Mesothelial cell of epicardium (in vitro differentiated cells): ENCODE results near the gene TMEM198. TPM values are rescaled to one million over a fixed set of nuclear protein-coding genes. Genes with fewer than 3 reads are reported as not detected.

ENCODE experiments used
- DNase-seq, 2 experiments: peaks; one replicate each; pipeline ENCODE4 v3.0.0; 2021; ENCODE audit warnings: low spot score in 2 of 2; ENCODE audit not compliant: unreplicated experiment in 2 of 2
- H3K27ac Mint-ChIP-seq: 2 replicates; pipeline ENCODE4 v1.8.0; 2021; ENCODE audit warnings: mixed read lengths
- H3K27me3 Mint-ChIP-seq: 2 replicates; pipeline ENCODE4 v1.8.0; 2021; ENCODE audit warnings: low read depth, mixed read lengths
- H3K36me3 Mint-ChIP-seq: 2 replicates; pipeline ENCODE4 v1.8.0; 2021; ENCODE audit warnings: mixed read lengths
- H3K4me1 Mint-ChIP-seq: 2 replicates; pipeline ENCODE4 v1.8.0; 2021; ENCODE audit warnings: mixed read lengths
- H3K4me3 Mint-ChIP-seq: 2 replicates; pipeline ENCODE4 v1.8.0; 2021; ENCODE audit warnings: mild to moderate bottlenecking, moderate library complexity, mixed read lengths
- H3K9me3 Mint-ChIP-seq: 2 replicates; pipeline ENCODE4 v1.8.0; 2021; ENCODE audit warnings: mixed read lengths
- CTCF ChIP-seq: fragments of 200-600 bp; sonication (generic); IDR thresholded peaks from one replicate; pipeline ENCODE4 v1.5.0; 2021; ENCODE audit warnings: antibody characterized with exemption; ENCODE audit not compliant: unreplicated experiment
- total RNA-seq: library from RNA; stranded (reverse); gene quantifications from 3 replicates; pipeline ENCODE4 v1.2.1, GENCODE V29; 2021

The TMEM198 gene
- total RNA-seq, 1 donor from 2014 or later, result 4.0 TPM

GRCh38 chr2:219571311-219572236 is 27.7 kb downstream of the TMEM198 start, which contains the start of gene OBSL1:
Gene OBSL1 (minus strand): TSS chr2:219571539. CDS start chr2:219571232, 307 bp downstream.
- TF ChIP-seq CTCF, result no peak
- peaks cover 8% of the 10 kb centered on the region for H3K36me3 Mint-ChIP-seq
- H3K9me3 Mint-ChIP-seq, result no peaks in the 10 kb centered on the region
- H3K27me3 Mint-ChIP-seq, result no peaks in the 10 kb centered on the region
- H3K4me3 Mint-ChIP-seq, result peak within 1 kb of the TSS; percentile 65
- peak within 1 kb of the TSS; percentile 77 for H3K27ac Mint-ChIP-seq
- peak; percentile 64 to 78 for DNase-seq
- H3K4me1 Mint-ChIP-seq, result peaks cover 33% of the 10 kb centered on the region

- Mint-ChIP-seq H3K4me3 (peak within 1 kb of the TSS; percentile 60), H3K4me1 (peaks cover 41% of the 10 kb centered on the region), H3K36me3 (peaks cover 4% of the 10 kb centered on the region), H3K9me3 (no peaks in the 10 kb centered on the region), H3K27ac (peak within 1 kb of the TSS; percentile 77), H3K27me3 (no peaks in the 10 kb centered on the region)
- no peak for TF ChIP-seq CTCF
- no peak for DNase-seq
Measured at GRCh38 chr2:219572237-219573001, 28.6 kb downstream of the TMEM198 start, which contains the start of gene INHA. Gene INHA (plus strand): TSS chr2:219572310. CDS start chr2:219572375, 65 bp downstream.

DNA sequence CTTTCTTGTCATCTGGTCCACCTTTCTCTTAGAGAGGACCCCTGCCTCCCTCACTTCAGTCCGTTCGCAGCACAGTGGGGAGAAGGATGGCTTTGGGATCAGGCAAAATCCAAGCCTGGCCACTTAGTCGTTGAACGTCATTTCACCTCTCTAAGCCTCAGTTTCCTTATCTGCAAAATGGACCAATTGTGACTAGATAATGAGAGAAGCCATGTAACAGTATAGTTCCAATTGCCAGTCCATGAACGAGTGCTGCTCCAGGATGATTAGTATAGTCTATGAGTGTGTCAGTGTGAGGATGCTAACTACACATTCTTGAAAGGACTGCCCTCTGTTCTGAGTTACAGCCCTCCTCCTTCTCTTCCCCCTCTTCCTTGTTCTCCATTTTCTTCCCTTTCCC is 29.3 kb downstream of the TMEM198 start:
- H3K4me3 Mint-ChIP-seq, result peak overlapping the region; percentile 13
- peaks cover 2% of the 10 kb centered on the region for H3K36me3 Mint-ChIP-seq
- H3K27ac Mint-ChIP-seq, result peak overlapping the region; percentile 16
- peaks cover 44% of the 10 kb centered on the region for H3K4me1 Mint-ChIP-seq
- H3K9me3 Mint-ChIP-seq, result no peaks in the 10 kb centered on the region
- no peak for TF ChIP-seq CTCF
- no peak for DNase-seq
- no peaks in the 10 kb centered on the region for H3K27me3 Mint-ChIP-seq

DNA sequence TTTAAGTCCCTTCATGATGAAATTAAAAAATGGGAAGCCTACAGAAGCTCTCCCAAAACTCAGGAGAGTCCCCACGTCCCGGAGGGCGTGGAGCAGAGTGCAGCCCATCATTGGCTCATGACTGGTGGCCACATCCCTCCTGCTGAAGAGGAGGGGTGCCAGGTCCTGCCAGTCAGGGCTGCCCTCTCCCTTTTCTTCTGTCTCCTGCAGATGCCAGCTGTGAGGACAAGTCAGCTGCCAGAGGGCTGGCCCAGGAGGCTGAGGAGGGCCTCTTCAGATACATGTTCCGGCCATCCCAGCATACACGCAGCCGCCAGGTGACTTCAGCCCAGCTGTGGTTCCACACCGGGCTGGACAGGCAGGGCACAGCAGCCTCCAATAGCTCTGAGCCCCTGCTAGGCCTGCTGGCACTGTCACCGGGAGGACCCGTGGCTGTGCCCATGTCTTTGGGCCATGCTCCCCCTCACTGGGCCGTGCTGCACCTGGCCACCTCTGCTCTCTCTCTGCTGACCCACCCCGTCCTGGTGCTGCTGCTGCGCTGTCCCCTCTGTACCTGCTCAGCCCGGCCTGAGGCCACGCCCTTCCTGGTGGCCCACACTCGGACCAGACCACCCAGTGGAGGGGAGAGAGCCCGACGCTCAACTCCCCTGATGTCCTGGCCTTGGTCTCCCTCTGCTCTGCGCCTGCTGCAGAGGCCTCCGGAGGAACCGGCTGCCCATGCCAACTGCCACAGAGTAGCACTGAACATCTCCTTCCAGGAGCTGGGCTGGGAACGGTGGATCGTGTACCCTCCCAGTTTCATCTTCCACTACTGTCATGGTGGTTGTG is 30.9 kb downstream of the TMEM198 start:
- H3K36me3 Mint-ChIP-seq, result no peaks in the 10 kb centered on the region
- no peak overlapping the region for H3K4me3 Mint-ChIP-seq
- no peaks in the 10 kb centered on the region for H3K27me3 Mint-ChIP-seq
- DNase-seq, result no peak
- H3K27ac Mint-ChIP-seq, result peak overlapping the region; percentile 56
- H3K4me1 Mint-ChIP-seq, result peaks cover 40% of the 10 kb centered on the region
- no peak for TF ChIP-seq CTCF
- H3K9me3 Mint-ChIP-seq, result no peaks in the 10 kb centered on the region
